ENCODE measurements around the gene FNBP1. TPM values are rescaled to one million over a fixed set of nuclear protein-coding genes. Genes with fewer than 3 reads are reported as not detected.

The FNBP1 gene
- total RNA-seq, 1 donor from 2014 or later, result 20.5 TPM

- peak overlapping the region; percentile 66 for H3K27ac ChIP-seq (replicated peaks)
- intact Hi-C loops (cut with micrococcal nuclease), result no loop called here
- H3K36me3 ChIP-seq, result peaks cover 16% of the 10 kb centered on the region
- no peak for TF ChIP-seq CTCF (IDR thresholded peaks at IDR 0.05; ENCODE audit: borderline replicate concordance)
- no peak for DNase-seq
- no peaks in the 10 kb centered on the region for H3K27me3 ChIP-seq (ENCODE audit: low read depth)
- no peaks in the 10 kb centered on the region for H3K9me3 ChIP-seq (replicated peaks)
- peaks cover 54% of the 10 kb centered on the region for H3K4me1 ChIP-seq
- H3K4me3 ChIP-seq, result peak overlapping the region; percentile 10
Measured at GRCh38 chr9:129932303-129933151, 110.5 kb downstream of the FNBP1 start.

GRCh38 chr9:129930743-129931142, 112.2 kb downstream of the FNBP1 start:
- Histone ChIP-seq H3K36me3 (peaks cover 34% of the 10 kb centered on the region), H3K4me3 (no peak overlapping the region), H3K4me1 (peaks cover 50% of the 10 kb centered on the region), H3K27me3 (ENCODE audit: low read depth) (no peaks in the 10 kb centered on the region), H3K27ac (replicated peaks) (no peak overlapping the region), H3K9me3 (replicated peaks) (no peaks in the 10 kb centered on the region)
- no peak for DNase-seq
- no peak for TF ChIP-seq CTCF (IDR thresholded peaks at IDR 0.05; ENCODE audit: borderline replicate concordance)
- intact Hi-C loops (cut with micrococcal nuclease), result no loop called here

- Histone ChIP-seq H3K4me1 (peaks cover 39% of the 10 kb centered on the region), H3K27ac (replicated peaks) (no peak overlapping the region), H3K36me3 (peaks cover 42% of the 10 kb centered on the region), H3K4me3 (no peak overlapping the region), H3K9me3 (replicated peaks) (no peaks in the 10 kb centered on the region), H3K27me3 (ENCODE audit: low read depth) (no peaks in the 10 kb centered on the region)
- intact Hi-C loops (cut with micrococcal nuclease), result no loop called here
- no peak for DNase-seq
- no peak for TF ChIP-seq CTCF (IDR thresholded peaks at IDR 0.05; ENCODE audit: borderline replicate concordance)
Measured at GRCh38 chr9:129929496-129930125, 113.4 kb downstream of the FNBP1 start.

- Histone ChIP-seq H3K27ac (replicated peaks) (no peak overlapping the region), H3K4me1 (no peaks in the 10 kb centered on the region), H3K27me3 (ENCODE audit: low read depth) (no peaks in the 10 kb centered on the region), H3K9me3 (replicated peaks) (no peaks in the 10 kb centered on the region), H3K4me3 (no peak overlapping the region), H3K36me3 (peaks cover 76% of the 10 kb centered on the region)
- intact Hi-C loops (cut with micrococcal nuclease), result no loop called here
- no peak for TF ChIP-seq CTCF (IDR thresholded peaks at IDR 0.05; ENCODE audit: borderline replicate concordance)
- no peak for DNase-seq
Measured at GRCh38 chr9:129923589-129923988, 119.4 kb downstream of the FNBP1 start.

GRCh38 chr9:129921905-129922304, 121.1 kb downstream of the FNBP1 start:
- peaks cover 62% of the 10 kb centered on the region for H3K36me3 ChIP-seq
- TF ChIP-seq CTCF (IDR thresholded peaks at IDR 0.05; ENCODE audit: borderline replicate concordance), result no peak
- no peak overlapping the region for H3K27ac ChIP-seq (replicated peaks)

More at GRCh38 chr9:129921905-129922304, 121.1 kb downstream of the FNBP1 start:
- Histone ChIP-seq H3K4me1 (no peaks in the 10 kb centered on the region), H3K27me3 (ENCODE audit: low read depth) (no peaks in the 10 kb centered on the region), H3K9me3 (replicated peaks) (no peaks in the 10 kb centered on the region), H3K4me3 (no peak overlapping the region)
- intact Hi-C loops (cut with micrococcal nuclease), result no loop called here
- no peak for DNase-seq
